HEK293 (cell line): ENCODE data around the gene DRAP1.

ENCODE experiments used
- CTCF ChIA-PET: fragments of 350-600 bp; formaldehyde crosslinking; extraction: SDS; loops from one replicate; lab custom pipeline; 2021; ENCODE audit warnings: antibody characterized with exemption; lab: Yijun Ruan, JAX
- POLR2A ChIA-PET: fragments of 300-600 bp; formaldehyde crosslinking; extraction: SDS; loops from one replicate; lab custom pipeline; 2020; ENCODE audit warnings: antibody characterized with exemption, inconsistent platforms; lab: Yijun Ruan, JAX
- H3K27ac ChIP-seq: fragments of 200-500 bp; sonication (Bioruptor generic); 2 replicates; pipeline ENCODE4 v1.5.1; 2014; ENCODE audit warnings: low read depth, low read length, control low read depth, inconsistent platforms; ENCODE audit errors: extremely low read depth
- H3K36me3 ChIP-seq, 2 experiments: fragments of 200-500 bp in 1 of 2; sonication (Bioruptor generic) in 1 of 2; 1 replicate in 1 of 2; 2 replicates in 1 of 2; pipeline ENCODE4 v1.5.1; 2014 to 2017; ENCODE audit warnings: inconsistent platforms in 2 of 2, low read length in 2 of 2; ENCODE audit not compliant: control insufficient read depth in 2 of 2, insufficient read depth in 1 of 2
- H3K4me1 ChIP-seq: fragments of 200-500 bp; sonication (Bioruptor generic); 2 replicates; pipeline ENCODE4 v1.5.1; 2014; ENCODE audit warnings: mild to moderate bottlenecking, low read length, inconsistent platforms; ENCODE audit not compliant: control insufficient read depth, insufficient read depth
- H3K4me3 ChIP-seq: 2 replicates; pipeline ENCODE4 v1.5.1; 2011; ENCODE audit warnings: low read depth, mild to moderate bottlenecking, control low read depth, low read length, moderate library complexity
- H3K9me3 ChIP-seq: fragments of 200-500 bp; sonication (Bioruptor generic); 2 replicates; pipeline ENCODE4 v1.5.1; 2014; ENCODE audit warnings: low read depth, low read length, inconsistent platforms; ENCODE audit not compliant: control insufficient read depth, insufficient read depth
- BCL11A ChIP-seq: fragments of 450-650 bp; formaldehyde crosslinking; IDR thresholded peaks from 2 replicates; pipeline ENCODE4 v1.5.1; 2016; ENCODE audit warnings: low read depth, missing biosample characterization, missing genetic modification characterization
- BCL11B ChIP-seq: fragments of 450-650 bp; formaldehyde crosslinking; IDR thresholded peaks from 2 replicates; pipeline ENCODE4 v1.5.1; 2016; ENCODE audit warnings: low read depth, missing biosample characterization, missing genetic modification characterization
- GLI2 ChIP-seq: fragments of 450-650 bp; formaldehyde crosslinking; IDR thresholded peaks from 2 replicates; pipeline ENCODE4; 2017; ENCODE audit warnings: missing biosample characterization, missing genetic modification characterization, low read depth, borderline replicate concordance
- ZEB2 ChIP-seq: fragments of 450-650 bp; formaldehyde crosslinking; IDR thresholded peaks from 2 replicates; pipeline ENCODE4 v1.5.1; 2016; ENCODE audit warnings: missing biosample characterization, missing genetic modification characterization
- ZFHX2 ChIP-seq: fragments of 450-650 bp; formaldehyde crosslinking; conservative IDR thresholded peaks from 2 replicates; pipeline ENCODE4 v1.5.1; 2016; ENCODE audit warnings: missing biosample characterization, missing genetic modification characterization
- ZFP41 ChIP-seq: fragments of 450-650 bp; formaldehyde crosslinking; IDR thresholded peaks from 2 replicates; pipeline ENCODE4 v1.5.1; 2016; ENCODE audit warnings: missing biosample characterization, missing genetic modification characterization, borderline replicate concordance
- ZNF121 ChIP-seq: fragments of 450-650 bp; formaldehyde crosslinking; IDR thresholded peaks from 2 replicates; pipeline ENCODE4 v1.5.1; 2016; ENCODE audit warnings: missing biosample characterization, missing genetic modification characterization
- ZNF16 ChIP-seq: fragments of 450-650 bp; formaldehyde crosslinking; IDR thresholded peaks from 2 replicates; pipeline ENCODE4 v1.5.1; 2016; ENCODE audit warnings: low read depth, missing biosample characterization, missing genetic modification characterization
- ZNF221 ChIP-seq: fragments of 450-650 bp; formaldehyde crosslinking; IDR thresholded peaks from 2 replicates; pipeline ENCODE4 v1.5.1; 2017; ENCODE audit warnings: missing biosample characterization, missing genetic modification characterization, borderline replicate concordance
- ZNF24 ChIP-seq: fragments of 450-650 bp; formaldehyde crosslinking; IDR thresholded peaks from 2 replicates; pipeline ENCODE4 v1.5.1; 2016; ENCODE audit warnings: missing biosample characterization, missing genetic modification characterization
- ZNF366 ChIP-seq: fragments of 450-650 bp; formaldehyde crosslinking; conservative IDR thresholded peaks from 2 replicates; pipeline ENCODE4 v1.5.1; 2016; ENCODE audit warnings: missing biosample characterization, missing genetic modification characterization
- ZNF48 ChIP-seq: fragments of 450-650 bp; formaldehyde crosslinking; IDR thresholded peaks from 2 replicates; pipeline ENCODE4 v1.5.1; 2016; ENCODE audit warnings: missing biosample characterization, missing genetic modification characterization
- ZNF501 ChIP-seq: fragments of 450-650 bp; formaldehyde crosslinking; IDR thresholded peaks from 2 replicates; pipeline ENCODE4 v1.5.1; 2016; ENCODE audit warnings: missing biosample characterization, missing genetic modification characterization
- ZNF561 ChIP-seq: fragments of 450-650 bp; IDR thresholded peaks from 2 replicates; pipeline ENCODE4 v1.5.1; 2018; ENCODE audit warnings: missing biosample characterization, missing genetic modification characterization, borderline replicate concordance
- ZNF629 ChIP-seq: fragments of 450-650 bp; formaldehyde crosslinking; IDR thresholded peaks from 2 replicates; pipeline ENCODE4 v1.5.1; 2017; ENCODE audit warnings: missing biosample characterization, missing genetic modification characterization
- ZNF654 ChIP-seq: fragments of 450-650 bp; formaldehyde crosslinking; IDR thresholded peaks from 2 replicates; pipeline ENCODE4 v1.5.1; 2016; ENCODE audit warnings: low read depth, missing biosample characterization, missing genetic modification characterization
- ZNF660 ChIP-seq: fragments of 450-650 bp; IDR thresholded peaks from 2 replicates; pipeline ENCODE4 v1.5.1; 2018; ENCODE audit warnings: missing biosample characterization, mild to moderate bottlenecking, missing genetic modification characterization
- ZNF677 ChIP-seq: fragments of 450-650 bp; IDR thresholded peaks from 2 replicates; pipeline ENCODE4 v1.5.0; 2018; ENCODE audit warnings: missing biosample characterization, mild to moderate bottlenecking, missing genetic modification characterization, moderate library complexity
- ZNF768 ChIP-seq: fragments of 450-650 bp; formaldehyde crosslinking; IDR thresholded peaks from 2 replicates; pipeline ENCODE4 v1.5.1; 2018; ENCODE audit warnings: missing biosample characterization, mild to moderate bottlenecking, missing genetic modification characterization
- ZSCAN30 ChIP-seq: fragments of 450-650 bp; IDR thresholded peaks from 2 replicates; pipeline ENCODE4 v1.5.1; 2018; ENCODE audit warnings: missing biosample characterization, mild to moderate bottlenecking, missing genetic modification characterization, moderate library complexity
- TF ChIP-seq, protein P1 (sequence below): fragments of 450-650 bp; formaldehyde crosslinking; IDR thresholded peaks from 2 replicates; pipeline ENCODE4 v1.5.1; 2016; ENCODE audit warnings: missing biosample characterization, missing genetic modification characterization, borderline replicate concordance
- TF ChIP-seq, protein P2 (sequence below): fragments of 450-650 bp; formaldehyde crosslinking; IDR thresholded peaks from 2 replicates; pipeline ENCODE4 v1.5.1; 2016; ENCODE audit warnings: missing biosample characterization, missing genetic modification characterization
- TF ChIP-seq, protein P3 (sequence below): fragments of 450-650 bp; formaldehyde crosslinking; IDR thresholded peaks from 2 replicates; pipeline ENCODE4 v1.5.1; 2016; ENCODE audit warnings: missing biosample characterization, missing genetic modification characterization

DRAP1 gene

DNA sequence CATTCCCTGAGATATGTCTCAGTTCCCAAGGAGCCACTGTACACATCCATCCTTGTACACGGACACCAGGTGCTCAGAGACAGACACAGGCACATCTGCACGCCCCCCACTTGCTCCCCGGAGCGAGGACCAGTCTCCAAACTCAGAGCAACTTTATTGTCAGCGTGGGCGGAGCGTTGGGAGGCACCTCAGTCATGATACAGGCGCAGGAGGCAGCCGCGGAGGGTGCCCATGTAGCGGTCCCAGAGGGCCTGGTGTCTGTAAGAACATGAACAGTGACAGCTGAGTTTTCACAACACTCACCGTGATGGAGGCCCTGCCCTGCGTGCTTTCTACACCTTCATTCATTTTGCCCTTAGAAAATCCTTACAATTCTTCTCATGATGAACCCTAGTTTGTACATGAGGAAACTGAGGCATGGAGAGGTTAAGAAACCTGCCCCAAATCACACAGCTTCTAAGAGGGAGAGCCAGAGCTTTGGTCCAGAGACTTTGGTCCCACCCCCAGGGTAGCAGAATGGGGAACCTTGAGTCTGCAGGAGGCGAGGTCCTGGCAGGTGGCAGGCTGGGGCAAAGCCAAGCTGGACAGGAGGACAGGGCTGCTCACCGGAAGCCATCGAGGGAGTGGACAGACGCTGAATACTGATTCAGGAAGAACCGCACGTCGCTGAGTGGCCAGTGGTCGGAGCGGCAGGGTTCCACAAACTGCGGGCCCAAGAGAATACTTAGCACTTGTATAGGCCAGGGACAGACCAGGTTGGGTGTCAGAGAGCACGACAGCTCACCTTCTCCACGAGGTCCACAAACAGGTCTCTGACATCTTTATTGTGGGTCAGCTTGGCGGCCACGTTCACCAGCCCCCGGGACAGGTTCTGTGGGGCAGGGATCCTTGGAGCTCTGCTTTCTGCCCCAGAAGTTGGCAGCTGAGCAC lies 35.2 kb upstream of the DRAP1 start:
- Histone ChIP-seq H3K9me3 (no peaks in the 10 kb centered on the region), H3K4me3 (no peak overlapping the region), H3K36me3 (peaks cover 0 to 53% of the 10 kb centered on the region in 2 experiments; a peak in 2 of 3 replicates), H3K27ac (no peak overlapping the region), H3K4me1 (no peaks in the 10 kb centered on the region)
- CTCF ChIA-PET, result interaction anchor here (0.5 to 9.5 kb wide), 43 partner anchors 8 to 261 kb away, joined by 3 to 189 read pairs (median 6); partner anchors contain the start of genes CFL1, FOSL1, KAT5 and MUS81
- no peak for TF ChIP-seq ZNF768
- no peak for TF ChIP-seq ZNF24 (tag by site-specific recombination)
- no peak for TF ChIP-seq ZFP41 (tag by site-specific recombination)
- TF ChIP-seq ZEB2 (tag by site-specific recombination), result no peak
- no peak for TF ChIP-seq GLI2
- TF ChIP-seq, protein P1, sequence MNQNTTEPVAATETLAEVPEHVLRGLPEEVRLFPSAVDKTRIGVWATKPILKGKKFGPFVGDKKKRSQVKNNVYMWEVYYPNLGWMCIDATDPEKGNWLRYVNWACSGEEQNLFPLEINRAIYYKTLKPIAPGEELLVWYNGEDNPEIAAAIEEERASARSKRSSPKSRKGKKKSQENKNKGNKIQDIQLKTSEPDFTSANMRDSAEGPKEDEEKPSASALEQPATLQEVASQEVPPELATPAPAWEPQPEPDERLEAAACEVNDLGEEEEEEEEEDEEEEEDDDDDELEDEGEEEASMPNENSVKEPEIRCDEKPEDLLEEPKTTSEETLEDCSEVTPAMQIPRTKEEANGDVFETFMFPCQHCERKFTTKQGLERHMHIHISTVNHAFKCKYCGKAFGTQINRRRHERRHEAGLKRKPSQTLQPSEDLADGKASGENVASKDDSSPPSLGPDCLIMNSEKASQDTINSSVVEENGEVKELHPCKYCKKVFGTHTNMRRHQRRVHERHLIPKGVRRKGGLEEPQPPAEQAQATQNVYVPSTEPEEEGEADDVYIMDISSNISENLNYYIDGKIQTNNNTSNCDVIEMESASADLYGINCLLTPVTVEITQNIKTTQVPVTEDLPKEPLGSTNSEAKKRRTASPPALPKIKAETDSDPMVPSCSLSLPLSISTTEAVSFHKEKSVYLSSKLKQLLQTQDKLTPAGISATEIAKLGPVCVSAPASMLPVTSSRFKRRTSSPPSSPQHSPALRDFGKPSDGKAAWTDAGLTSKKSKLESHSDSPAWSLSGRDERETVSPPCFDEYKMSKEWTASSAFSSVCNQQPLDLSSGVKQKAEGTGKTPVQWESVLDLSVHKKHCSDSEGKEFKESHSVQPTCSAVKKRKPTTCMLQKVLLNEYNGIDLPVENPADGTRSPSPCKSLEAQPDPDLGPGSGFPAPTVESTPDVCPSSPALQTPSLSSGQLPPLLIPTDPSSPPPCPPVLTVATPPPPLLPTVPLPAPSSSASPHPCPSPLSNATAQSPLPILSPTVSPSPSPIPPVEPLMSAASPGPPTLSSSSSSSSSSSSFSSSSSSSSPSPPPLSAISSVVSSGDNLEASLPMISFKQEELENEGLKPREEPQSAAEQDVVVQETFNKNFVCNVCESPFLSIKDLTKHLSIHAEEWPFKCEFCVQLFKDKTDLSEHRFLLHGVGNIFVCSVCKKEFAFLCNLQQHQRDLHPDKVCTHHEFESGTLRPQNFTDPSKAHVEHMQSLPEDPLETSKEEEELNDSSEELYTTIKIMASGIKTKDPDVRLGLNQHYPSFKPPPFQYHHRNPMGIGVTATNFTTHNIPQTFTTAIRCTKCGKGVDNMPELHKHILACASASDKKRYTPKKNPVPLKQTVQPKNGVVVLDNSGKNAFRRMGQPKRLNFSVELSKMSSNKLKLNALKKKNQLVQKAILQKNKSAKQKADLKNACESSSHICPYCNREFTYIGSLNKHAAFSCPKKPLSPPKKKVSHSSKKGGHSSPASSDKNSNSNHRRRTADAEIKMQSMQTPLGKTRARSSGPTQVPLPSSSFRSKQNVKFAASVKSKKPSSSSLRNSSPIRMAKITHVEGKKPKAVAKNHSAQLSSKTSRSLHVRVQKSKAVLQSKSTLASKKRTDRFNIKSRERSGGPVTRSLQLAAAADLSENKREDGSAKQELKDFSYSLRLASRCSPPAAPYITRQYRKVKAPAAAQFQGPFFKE (tag by site-specific recombination), result no peak
- no peak for TF ChIP-seq ZNF16 (tag by site-specific recombination)
- POLR2A ChIA-PET, result interaction anchor here (0.6 to 2.3 kb wide), 12 partner anchors 10 to 253 kb away, joined by 3 to 13 read pairs (median 6); partner anchors contain the start of genes CFL1, KAT5, MUS81 and RNASEH2C

DNA sequence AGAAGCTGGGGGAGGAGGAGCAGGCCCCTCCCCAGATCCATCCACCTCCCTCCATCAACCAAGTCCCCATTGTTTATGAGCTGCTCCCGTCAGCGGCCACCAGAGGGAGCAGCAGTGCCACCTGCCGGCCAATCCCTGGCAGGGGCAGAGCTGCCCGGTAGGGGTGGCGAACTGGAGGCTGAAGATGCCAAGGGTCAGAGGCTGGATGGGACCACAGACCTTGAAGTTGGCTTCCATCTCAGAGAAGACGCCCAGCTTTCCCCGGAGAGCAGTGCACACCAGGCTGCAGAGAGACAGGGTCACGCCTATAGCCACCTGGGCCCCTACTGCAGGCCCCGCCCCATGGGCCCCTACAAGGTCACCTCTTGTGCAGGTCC lies 34.5 kb upstream of the DRAP1 start:
- Histone ChIP-seq H3K4me3 (no peak overlapping the region), H3K36me3 (peaks cover 0 to 53% of the 10 kb centered on the region in 2 experiments; a peak in 2 of 3 replicates), H3K9me3 (no peaks in the 10 kb centered on the region), H3K27ac (no peak overlapping the region), H3K4me1 (no peaks in the 10 kb centered on the region)
- CTCF ChIA-PET, result interaction anchor here (0.5 to 9.5 kb wide), 54 partner anchors 7 to 280 kb away, joined by 3 to 189 read pairs (median 5); partner anchors contain the start of genes CFL1, FOSL1, KAT5 and MUS81
- POLR2A ChIA-PET, result interaction anchor here (0.6 to 2.3 kb wide), 12 partner anchors 11 to 252 kb away, joined by 3 to 13 read pairs (median 6); partner anchors contain the start of genes CFL1, KAT5, MUS81 and RNASEH2C
- TF ChIP-seq, protein P2, sequence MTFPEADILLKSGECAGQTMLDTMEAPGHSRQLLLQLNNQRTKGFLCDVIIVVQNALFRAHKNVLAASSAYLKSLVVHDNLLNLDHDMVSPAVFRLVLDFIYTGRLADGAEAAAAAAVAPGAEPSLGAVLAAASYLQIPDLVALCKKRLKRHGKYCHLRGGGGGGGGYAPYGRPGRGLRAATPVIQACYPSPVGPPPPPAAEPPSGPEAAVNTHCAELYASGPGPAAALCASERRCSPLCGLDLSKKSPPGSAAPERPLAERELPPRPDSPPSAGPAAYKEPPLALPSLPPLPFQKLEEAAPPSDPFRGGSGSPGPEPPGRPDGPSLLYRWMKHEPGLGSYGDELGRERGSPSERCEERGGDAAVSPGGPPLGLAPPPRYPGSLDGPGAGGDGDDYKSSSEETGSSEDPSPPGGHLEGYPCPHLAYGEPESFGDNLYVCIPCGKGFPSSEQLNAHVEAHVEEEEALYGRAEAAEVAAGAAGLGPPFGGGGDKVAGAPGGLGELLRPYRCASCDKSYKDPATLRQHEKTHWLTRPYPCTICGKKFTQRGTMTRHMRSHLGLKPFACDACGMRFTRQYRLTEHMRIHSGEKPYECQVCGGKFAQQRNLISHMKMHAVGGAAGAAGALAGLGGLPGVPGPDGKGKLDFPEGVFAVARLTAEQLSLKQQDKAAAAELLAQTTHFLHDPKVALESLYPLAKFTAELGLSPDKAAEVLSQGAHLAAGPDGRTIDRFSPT, result peak; percentile 98
- 0 out of 2 replicates have a peak, but pooled peaks have one; percentile 28 for TF ChIP-seq ZNF501 (tag by site-specific recombination)
- TF ChIP-seq BCL11B, result peak; percentile 87
- no peak for TF ChIP-seq ZNF629 (tag by site-specific recombination)
- TF ChIP-seq ZNF48 (tag by site-specific recombination), result no peak
- TF ChIP-seq ZNF366 (tag by site-specific recombination), result peak; percentile 76
- no peak for TF ChIP-seq ZNF221 (tag by site-specific recombination)
- TF ChIP-seq, protein P3, sequence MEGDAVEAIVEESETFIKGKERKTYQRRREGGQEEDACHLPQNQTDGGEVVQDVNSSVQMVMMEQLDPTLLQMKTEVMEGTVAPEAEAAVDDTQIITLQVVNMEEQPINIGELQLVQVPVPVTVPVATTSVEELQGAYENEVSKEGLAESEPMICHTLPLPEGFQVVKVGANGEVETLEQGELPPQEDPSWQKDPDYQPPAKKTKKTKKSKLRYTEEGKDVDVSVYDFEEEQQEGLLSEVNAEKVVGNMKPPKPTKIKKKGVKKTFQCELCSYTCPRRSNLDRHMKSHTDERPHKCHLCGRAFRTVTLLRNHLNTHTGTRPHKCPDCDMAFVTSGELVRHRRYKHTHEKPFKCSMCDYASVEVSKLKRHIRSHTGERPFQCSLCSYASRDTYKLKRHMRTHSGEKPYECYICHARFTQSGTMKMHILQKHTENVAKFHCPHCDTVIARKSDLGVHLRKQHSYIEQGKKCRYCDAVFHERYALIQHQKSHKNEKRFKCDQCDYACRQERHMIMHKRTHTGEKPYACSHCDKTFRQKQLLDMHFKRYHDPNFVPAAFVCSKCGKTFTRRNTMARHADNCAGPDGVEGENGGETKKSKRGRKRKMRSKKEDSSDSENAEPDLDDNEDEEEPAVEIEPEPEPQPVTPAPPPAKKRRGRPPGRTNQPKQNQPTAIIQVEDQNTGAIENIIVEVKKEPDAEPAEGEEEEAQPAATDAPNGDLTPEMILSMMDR, result peak; percentile 98
- TF ChIP-seq BCL11A (tag by site-specific recombination), result 0 out of 2 replicates have a peak, but pooled peaks have one; percentile 35
- 0 out of 2 replicates have a peak, but pooled peaks have one; percentile 28 for TF ChIP-seq ZNF660 (tag by site-specific recombination)
- TF ChIP-seq ZNF677 (tag by site-specific recombination), result no peak
- no peak for TF ChIP-seq ZNF561
- no peak for TF ChIP-seq ZNF121 (tag by site-specific recombination)
- peak; percentile 69 for TF ChIP-seq ZNF654 (tag by site-specific recombination)
- peak; percentile 69; the same call in 1 of the 2 replicates for TF ChIP-seq ZSCAN30
- TF ChIP-seq ZFHX2 (tag by site-specific recombination), result no peak
